Esophagus mucosa (tissue), 1 donor: ENCODE measurements around the gene STX11. TPM values are rescaled to one million over a fixed set of nuclear protein-coding genes. Genes with fewer than 3 reads are reported as not detected.

Source experiments
- ATAC-seq: fragments of 200-7000 bp; cut with Tn5 transposase; one replicate; pipeline ENCODE4 v1.9.1; 2020
- total RNA-seq: library from RNA; stranded (reverse); gene quantifications from one replicate; pipeline ENCODE4 v1.2.4, GENCODE V29; 2023
- donor health status: DM: yes; HTN: yes; CAD: no.

Gene STX11
- total RNA-seq, 1 donor from 2014 or later: 5.5 TPM

DNA sequence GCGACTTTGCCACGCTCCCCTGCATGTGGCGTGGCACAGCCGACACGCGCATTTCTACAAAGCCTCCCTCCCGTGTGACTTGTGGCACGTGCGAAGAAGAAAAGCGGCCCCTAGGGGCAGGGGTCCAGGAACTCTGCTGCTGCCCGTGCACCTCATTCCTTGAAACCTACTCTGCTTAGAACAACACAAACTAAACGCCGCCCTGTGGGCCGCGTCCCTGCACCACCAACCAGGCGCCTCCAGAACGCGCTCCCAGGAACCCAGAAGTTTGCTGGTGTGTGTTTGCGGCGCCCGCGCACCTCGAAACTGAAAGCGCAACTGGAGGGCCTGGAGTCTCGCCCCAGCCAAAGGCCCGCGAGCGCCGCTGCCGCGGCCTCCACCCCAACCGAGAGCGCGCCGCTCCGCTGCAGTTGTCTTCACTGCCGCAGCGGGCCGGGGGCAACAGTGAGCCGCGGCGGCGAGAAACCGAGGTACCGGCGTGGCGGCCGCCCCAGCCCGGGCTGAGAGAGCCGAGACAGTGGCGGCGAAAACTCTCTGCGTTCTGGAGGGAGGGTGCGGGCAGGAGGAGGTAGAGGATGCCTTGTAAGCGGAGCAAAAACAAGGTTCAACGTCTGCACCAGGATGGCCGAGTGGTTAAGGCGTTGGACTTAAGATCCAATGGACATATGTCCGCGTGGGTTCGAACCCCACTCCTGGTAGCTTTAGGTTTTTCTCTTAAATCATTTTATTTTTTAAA, 65.8 kb downstream of the STX11 start:
- ATAC-seq: peak; percentile 97

DNA sequence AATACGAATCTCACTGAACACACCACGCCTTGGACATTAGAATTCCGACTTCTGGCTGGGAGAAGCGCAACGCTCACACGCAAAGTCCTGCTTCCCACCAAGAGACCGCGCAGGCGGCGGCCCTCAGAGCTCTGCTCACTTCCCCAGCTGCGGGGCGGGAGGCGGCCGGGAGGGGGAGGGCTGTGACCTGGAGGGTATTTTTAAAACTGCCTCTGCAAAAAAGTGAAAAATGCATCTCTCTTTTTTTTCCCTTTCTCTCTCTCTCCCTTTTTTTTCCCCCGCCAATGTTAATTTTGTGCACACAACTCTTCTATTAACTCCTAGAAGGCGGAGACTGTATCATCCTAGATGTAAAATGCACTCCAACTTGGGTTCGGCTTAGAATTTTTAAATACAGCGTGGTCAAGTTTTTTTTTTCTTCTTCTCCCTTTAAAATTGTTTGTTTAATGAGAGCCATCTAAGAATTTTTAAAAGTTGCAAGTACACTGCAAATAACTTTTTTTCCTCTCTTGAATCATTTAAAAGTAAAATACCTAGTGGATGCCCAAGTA, 66.4 kb downstream of the STX11 start:
- peak; percentile 47 for ATAC-seq

DNA sequence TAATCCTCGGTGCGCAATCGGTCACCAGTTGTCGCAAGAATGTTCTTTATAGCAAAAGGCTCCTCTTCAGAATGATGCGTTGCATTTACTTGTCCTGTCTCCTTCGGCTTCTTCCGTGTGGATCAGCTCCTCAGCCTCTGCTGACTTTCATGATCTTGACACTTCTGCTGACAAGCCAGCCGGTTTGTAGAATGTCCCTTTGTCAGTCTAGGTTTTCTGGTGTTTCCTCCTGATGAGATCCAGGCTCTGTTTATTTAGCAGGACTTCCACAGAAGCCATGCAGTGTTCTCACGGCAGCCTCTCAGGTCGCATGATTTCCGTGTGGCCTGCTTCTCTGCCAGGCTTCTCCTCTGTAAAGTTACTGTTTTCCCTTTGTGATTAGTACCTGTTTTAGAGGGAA, 66.9 kb downstream of the STX11 start:
- ATAC-seq: no peak

DNA sequence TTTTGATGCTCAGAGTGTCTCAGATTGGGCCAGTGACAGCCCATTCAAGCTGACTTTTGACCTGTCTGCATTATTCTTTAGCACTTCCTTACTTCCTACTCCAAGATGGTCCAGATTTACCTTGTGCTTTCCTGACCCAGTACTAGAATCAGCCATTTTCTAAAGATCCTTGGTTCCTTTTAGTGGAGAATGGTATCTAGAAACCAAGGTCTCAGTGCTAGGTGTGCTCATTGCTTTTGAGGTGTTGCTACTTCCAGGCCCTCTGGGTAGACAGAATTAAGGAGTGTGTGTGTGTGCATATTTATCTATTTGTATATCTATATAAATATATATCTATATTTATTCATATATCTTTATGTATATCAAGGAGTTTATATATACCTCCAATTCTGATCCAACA, 67.5 kb downstream of the STX11 start:
- ATAC-seq: no peak

DNA sequence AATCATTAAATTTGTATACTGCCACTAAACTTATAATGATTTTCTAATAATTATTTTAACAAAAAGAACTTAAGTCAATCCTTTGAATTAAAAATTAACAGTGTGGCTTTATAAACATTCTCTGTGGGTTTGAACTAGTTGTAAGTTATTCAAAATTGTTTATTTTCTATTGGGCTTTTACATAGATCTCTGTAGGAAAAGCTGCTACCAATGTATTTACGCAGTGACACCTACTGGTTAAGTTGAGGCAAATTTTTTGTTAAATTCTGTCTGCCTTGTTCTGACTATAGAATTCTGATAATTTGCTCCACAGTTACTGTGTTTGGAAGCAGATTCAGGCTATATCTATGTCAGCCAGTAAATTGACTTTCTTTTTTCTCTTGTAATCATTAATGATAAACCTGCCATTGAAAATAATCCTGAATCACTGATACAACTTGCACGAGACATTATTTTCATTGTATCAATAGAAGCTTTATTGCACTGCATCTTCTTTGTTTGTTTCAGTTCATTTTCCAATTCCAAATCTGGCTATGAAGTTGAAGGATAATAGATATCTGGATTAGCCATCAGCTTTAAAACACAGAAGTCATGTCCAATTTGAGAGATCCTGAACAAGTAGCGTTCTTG, 68.9 kb downstream of the STX11 start:
- no peak for ATAC-seq

DNA sequence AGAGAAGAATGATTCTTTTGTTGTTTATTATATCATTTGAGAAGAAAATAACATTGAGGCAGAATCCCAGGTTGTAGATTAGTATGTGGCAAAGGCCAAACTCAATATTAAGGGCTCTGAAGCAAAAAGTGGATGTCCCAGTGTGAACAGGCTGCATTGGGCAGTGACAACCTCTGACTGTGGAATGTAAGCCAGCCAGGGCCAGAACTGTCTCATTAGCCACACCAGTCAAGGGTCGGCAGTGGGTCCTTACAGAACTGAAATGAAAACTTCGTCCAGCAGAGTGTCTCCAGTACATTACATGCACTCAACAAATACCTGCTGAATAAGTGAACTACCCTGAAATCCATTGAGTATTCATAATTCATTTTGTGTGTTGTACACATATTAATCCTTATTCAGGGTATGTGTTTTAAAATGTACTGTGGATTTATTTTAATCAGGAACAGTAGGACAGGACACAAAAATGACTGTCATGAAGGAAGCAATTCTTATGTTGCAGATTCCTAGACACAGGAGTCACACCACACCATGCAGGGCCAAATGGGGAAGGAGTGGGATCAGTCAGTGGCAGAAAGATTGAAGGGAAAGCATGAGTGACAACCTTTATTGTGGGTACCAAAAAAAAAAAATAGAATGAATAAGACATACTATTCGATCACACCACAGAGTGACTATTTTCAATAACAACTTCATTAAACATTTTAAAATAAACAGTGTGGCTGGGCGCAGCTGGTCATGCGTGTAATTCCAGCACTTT, 69.9 kb downstream of the STX11 start:
- ATAC-seq: no peak

DNA sequence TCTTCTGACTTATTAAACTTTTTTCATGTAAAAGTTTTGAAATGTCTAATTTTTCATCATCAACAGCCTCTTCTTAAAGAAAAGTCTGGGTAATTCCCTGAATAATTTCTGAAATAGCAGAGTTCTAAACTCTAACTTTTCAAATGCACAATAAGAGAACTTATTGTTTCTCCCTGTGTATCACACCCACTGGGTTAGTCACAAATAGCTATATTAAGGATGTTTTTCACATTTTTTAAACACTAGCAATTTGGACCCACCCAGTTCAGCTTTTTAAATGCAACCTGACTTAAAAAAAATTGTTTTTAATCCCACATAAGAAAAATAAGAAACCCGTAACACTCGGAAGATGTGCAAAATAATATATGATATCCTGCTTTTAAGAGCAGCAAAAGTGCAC, 73.4 kb downstream of the STX11 start:
- no peak for ATAC-seq

DNA sequence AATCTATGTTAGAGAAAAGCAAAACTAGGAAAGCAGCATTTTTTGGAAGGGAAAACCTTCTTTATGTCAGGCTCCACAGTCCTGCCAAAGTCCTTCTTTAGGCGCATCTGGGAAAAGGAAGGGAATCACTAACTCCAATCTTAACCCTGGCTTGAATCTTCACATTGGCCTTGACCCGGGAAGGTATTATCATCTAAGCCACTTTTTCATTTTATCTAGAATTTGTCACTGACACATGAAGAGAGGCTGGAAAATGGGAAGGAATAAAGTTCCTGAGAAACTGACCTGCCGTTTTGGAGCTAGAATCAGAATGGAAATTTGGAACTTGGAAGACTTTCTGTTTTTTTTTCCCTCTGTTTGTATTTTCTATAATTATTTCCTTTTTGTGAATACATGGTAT, 81.4 kb downstream of the STX11 start:
- ATAC-seq: no peak

DNA sequence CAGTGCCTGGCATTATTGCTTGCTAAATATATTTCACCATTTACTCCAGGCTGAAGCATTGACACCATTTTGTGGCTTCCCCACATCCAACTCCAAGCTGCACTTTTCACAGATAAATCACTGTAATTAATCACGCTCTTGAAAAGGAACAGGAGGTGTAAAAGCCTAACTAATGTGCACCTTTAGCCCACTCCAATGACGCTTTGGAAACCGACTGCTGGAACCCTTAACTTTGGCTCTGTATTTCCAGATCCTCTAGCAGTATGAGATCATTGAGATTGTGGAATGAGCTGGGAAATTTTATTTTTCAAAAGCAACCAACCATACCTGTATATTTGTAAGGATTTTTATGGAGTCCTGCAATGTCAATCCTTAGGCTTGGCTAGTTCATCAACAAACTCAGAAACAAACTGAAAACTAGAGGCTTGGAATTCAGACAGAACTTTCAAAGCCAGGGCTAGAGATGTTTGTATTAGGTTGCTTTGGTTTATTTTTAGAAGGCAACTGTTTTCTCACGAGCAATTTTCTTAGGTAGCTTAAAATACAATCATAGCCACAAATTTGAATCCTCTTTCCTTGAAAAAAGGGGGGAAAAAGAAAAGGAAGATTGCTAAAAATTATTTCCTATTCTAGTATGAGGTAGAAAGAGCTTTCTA, 82.0 kb downstream of the STX11 start:
- ATAC-seq: no peak

DNA sequence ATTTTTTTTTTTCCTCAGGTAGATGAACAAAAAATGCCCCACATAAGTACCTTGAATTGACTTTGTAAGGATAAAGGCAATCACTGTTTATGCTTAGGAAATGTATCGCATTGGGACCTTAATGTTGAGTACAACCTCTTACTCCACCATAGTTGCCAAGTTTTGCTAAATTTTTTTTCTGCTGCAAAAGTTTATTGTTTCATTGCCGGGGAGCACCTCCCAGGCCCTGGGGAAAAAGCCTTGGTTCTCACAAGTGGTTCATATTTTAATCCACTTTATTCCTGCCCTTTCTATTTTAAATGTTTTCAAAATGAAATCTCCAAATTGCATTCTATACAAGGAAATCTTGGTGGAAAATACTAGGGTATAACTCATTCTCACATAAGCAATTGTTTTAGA, 82.5 kb downstream of the STX11 start:
- ATAC-seq: no peak

DNA sequence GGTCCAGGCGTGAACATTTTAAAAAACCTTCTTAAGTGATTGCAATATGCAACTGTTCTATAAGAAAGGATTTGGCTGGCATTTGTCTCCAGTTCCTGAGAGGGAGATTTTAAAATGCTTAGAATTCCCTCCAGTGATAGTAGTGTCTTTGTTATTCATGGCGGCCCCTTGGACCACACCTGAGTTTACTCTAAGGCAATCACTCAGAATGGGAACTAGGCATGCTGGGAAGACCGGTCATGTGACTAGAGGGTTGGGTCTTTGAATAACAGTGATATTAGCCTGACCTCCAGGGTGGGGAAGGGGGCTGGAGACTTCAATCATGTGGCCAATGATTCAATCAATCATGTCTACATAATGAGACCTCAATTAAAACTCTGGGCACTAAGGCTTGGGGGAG, 84.1 kb downstream of the STX11 start:
- no peak for ATAC-seq

DNA sequence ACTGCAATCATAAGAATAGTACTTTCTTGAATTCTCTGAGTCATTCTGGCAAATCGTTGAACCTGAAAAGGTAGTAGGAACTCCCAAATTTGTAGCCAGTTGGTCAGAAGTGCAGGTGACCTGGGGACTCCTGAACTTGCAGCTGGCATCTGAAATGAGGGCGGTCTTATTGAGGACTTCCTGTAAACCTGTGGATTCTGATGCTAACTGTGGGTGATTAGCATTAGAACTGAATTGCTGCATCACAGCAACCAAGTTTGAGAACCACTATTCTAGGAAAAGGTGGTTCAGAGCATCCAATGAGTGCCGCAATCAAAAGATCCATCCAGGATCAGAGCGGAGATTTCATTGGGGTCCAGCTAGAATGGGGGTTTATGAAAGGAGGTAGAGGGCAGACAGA, 84.6 kb downstream of the STX11 start:
- ATAC-seq: no peak

Other genes with a start within 250 kb of the STX11 start
- gene PLAGL1, start 142.3 kb upstream of the STX11 start, total RNA-seq: 17.9 TPM
- gene SF3B5, start 54.9 kb upstream of the STX11 start, total RNA-seq: 162 TPM
- 44.0 TPM for gene UTRN, start 134.8 kb downstream of the STX11 start, total RNA-seq